Ishikawa (cell line): Measurements from ENCODE around the gene FLRT3.

Experiments used
- CEBPB ChIP-seq: IDR thresholded peaks from 2 replicates; pipeline ENCODE4 v1.6.1; 2012
- MAX ChIP-seq: IDR thresholded peaks from 2 replicates; pipeline ENCODE4 v1.6.1; 2012
- RAD21 ChIP-seq: IDR thresholded peaks from 2 replicates; pipeline ENCODE4 v1.6.1; 2012; ENCODE audit warnings: low read depth
- YY1 ChIP-seq: IDR thresholded peaks from 2 replicates; pipeline ENCODE4 v1.6.1; 2012; ENCODE audit warnings: low read depth

GRCh38 chr20:14303106-14303505, 34.3 kb downstream of the FLRT3 start:
- TF ChIP-seq YY1 (no peak), RAD21 (no peak), MAX (no peak), CEBPB (no peak)
